IMR-90 (cell line): ENCODE results near the gene DMAC1. TPM values are rescaled to one million over a fixed set of nuclear protein-coding genes. Genes with fewer than 3 reads are reported as not detected.

Experiments used
- ATAC-seq: fragments of 200-7000 bp; cut with Tn5 transposase; 2 replicates; pipeline ENCODE4 v1.9.1; 2020; ENCODE audit warnings: low read depth, mild to moderate bottlenecking, moderate library complexity
- BruUV-seq: library from RNA; stranded (reverse); fragments of 400-500 nt; replicated peaks from 2 replicates; lab custom pipeline; 2021; lab: Mats Ljungman, UMichigan
- CTCF ChIA-PET: fragments of 300-600 bp; formaldehyde crosslinking; extraction: SDS; loops from one replicate; lab custom pipeline; 2021; ENCODE audit warnings: antibody characterized with exemption; lab: Yijun Ruan, JAX
- POLR2A ChIA-PET: fragments of 300-600 bp; sonication (Branson Sonifier 250); formaldehyde crosslinking; loops from one replicate; lab custom pipeline; 2022; ENCODE audit warnings: antibody characterized with exemption; ENCODE audit not compliant: unreplicated experiment; lab: Charles Lee
- DNase-seq: peaks from one replicate; pipeline ENCODE4 v3.0.0; 2013
- H2AFZ ChIP-seq: replicated peaks from 2 replicates; pipeline ENCODE3; 2013; ENCODE audit warnings: low read length, mild to moderate bottlenecking; ENCODE audit not compliant: poor library complexity
- H2AK5ac ChIP-seq: 2 replicates; pipeline ENCODE4 v1.6.1; 2013; ENCODE audit warnings: low read depth, low read length, inconsistent platforms
- H2AK9ac ChIP-seq: replicated peaks from 2 replicates; pipeline ENCODE3; 2013; ENCODE audit warnings: mild to moderate bottlenecking, low read depth, low read length, moderate library complexity; ENCODE audit not compliant: poor library complexity
- H2BK120ac ChIP-seq: 2 replicates; pipeline ENCODE4 v1.6.1; 2013; ENCODE audit warnings: low read depth, low read length, inconsistent platforms
- H2BK15ac ChIP-seq: 3 replicates; pipeline ENCODE4 v1.6.1; 2013; ENCODE audit warnings: low read depth, low read length, inconsistent platforms
- H2BK20ac ChIP-seq: 2 replicates; pipeline ENCODE4 v1.6.1; 2013; ENCODE audit warnings: low read depth, mild to moderate bottlenecking, inconsistent platforms, low read length, moderate library complexity
- H2BK5ac ChIP-seq: 2 replicates; pipeline ENCODE4 v1.6.1; 2013; ENCODE audit warnings: mild to moderate bottlenecking, low read depth, low read length, inconsistent platforms; ENCODE audit not compliant: poor library complexity, severe bottlenecking
- H3K14ac ChIP-seq: replicated peaks from 2 replicates; pipeline ENCODE4 v1.6.1; 2013; ENCODE audit warnings: low read depth, low read length, inconsistent platforms
- H3K18ac ChIP-seq: 2 replicates; pipeline ENCODE4 v1.6.1; 2013; ENCODE audit warnings: low read depth, low read length, control low read depth
- H3K23ac ChIP-seq: 2 replicates; pipeline ENCODE4 v1.6.1; 2013; ENCODE audit warnings: low read depth, low read length, inconsistent platforms
- H3K27ac ChIP-seq: 2 replicates; pipeline ENCODE4 v1.5.1; 2013; ENCODE audit warnings: mild to moderate bottlenecking, control low read depth, low read length; ENCODE audit not compliant: insufficient read depth
- H3K27me3 ChIP-seq: 2 replicates; pipeline ENCODE4 v1.6.1; 2013; ENCODE audit warnings: low read length; ENCODE audit not compliant: control insufficient read depth, insufficient read depth
- H3K36me3 ChIP-seq: 2 replicates; pipeline ENCODE4 v1.6.1; 2013; ENCODE audit warnings: low read length, mixed read lengths; ENCODE audit not compliant: control insufficient read depth, insufficient read depth
- H3K4ac ChIP-seq: 2 replicates; pipeline ENCODE4 v1.6.1; 2013; ENCODE audit warnings: low read depth, low read length, inconsistent platforms
- H3K4me1 ChIP-seq: 2 replicates; pipeline ENCODE4 v1.6.1; 2013; ENCODE audit warnings: low read length, mixed read lengths; ENCODE audit not compliant: control insufficient read depth, insufficient read depth
- H3K4me2 ChIP-seq: 2 replicates; pipeline ENCODE4 v1.6.1; 2013; ENCODE audit warnings: low read depth, mild to moderate bottlenecking, control low read depth, low read length, moderate library complexity
- H3K4me3 ChIP-seq: 2 replicates; pipeline ENCODE4 v1.5.1; 2013; ENCODE audit warnings: low read depth, mild to moderate bottlenecking, control low read depth, low read length, moderate library complexity; ENCODE audit not compliant: insufficient read depth
- H3K56ac ChIP-seq: 2 replicates; pipeline ENCODE4 v1.6.1; 2013; ENCODE audit warnings: low read length, inconsistent platforms; ENCODE audit not compliant: insufficient read depth; ENCODE audit errors: extremely low read depth
- H3K79me1 ChIP-seq, 2 experiments: 2 replicates each; pipeline ENCODE4 v1.6.1; 2013; ENCODE audit warnings: low read length in 2 of 2, inconsistent platforms in 1 of 2, low read depth in 1 of 2
- H3K9ac ChIP-seq: 2 replicates; pipeline ENCODE4 v1.6.1; 2013; ENCODE audit warnings: low read depth, low read length, control low read depth
- H3K9me1 ChIP-seq: 2 replicates; pipeline ENCODE4 v1.6.1; 2013; ENCODE audit warnings: low read length, inconsistent platforms; ENCODE audit not compliant: insufficient read depth
- H3K9me3 ChIP-seq: 2 replicates; pipeline ENCODE4 v1.6.1; 2013; ENCODE audit warnings: low read length; ENCODE audit not compliant: control insufficient read depth, insufficient read depth
- H4K20me1 ChIP-seq: 2 replicates; pipeline ENCODE4 v1.6.1; 2013; ENCODE audit warnings: low read length, inconsistent platforms; ENCODE audit not compliant: insufficient read depth
- H4K5ac ChIP-seq: 2 replicates; pipeline ENCODE4 v1.6.1; 2013; ENCODE audit warnings: mild to moderate bottlenecking, low read depth, low read length, control low read depth
- H4K8ac ChIP-seq, 2 experiments: 2 replicates each; pipeline ENCODE4 v1.6.1; 2013; ENCODE audit warnings: low read depth in 2 of 2, low read length in 2 of 2, control low read depth in 1 of 2, inconsistent platforms in 1 of 2
- H4K91ac ChIP-seq: 2 replicates; pipeline ENCODE4 v1.6.1; 2013; ENCODE audit warnings: low read depth, low read length, inconsistent platforms; ENCODE audit not compliant: insufficient read depth
- CHD1 ChIP-seq: IDR thresholded peaks from 2 replicates; pipeline ENCODE4 v1.6.1; 2012; ENCODE audit warnings: low read depth, low read length, improper control_type of control experiment
- CTCF ChIP-seq: conservative IDR thresholded peaks from 2 replicates; pipeline ENCODE4 v1.5.1; 2012; ENCODE audit warnings: mild to moderate bottlenecking, low read depth, low read length, improper control_type of control experiment
- FOS ChIP-seq: fragments of 150-350 bp; IDR thresholded peaks from 2 replicates; pipeline ENCODE4 v1.6.1; 2016; ENCODE audit warnings: low read depth, low read length
- MAFK ChIP-seq: IDR thresholded peaks from 2 replicates; pipeline ENCODE4 v1.6.1; 2012; ENCODE audit warnings: low read depth, low read length, improper control_type of control experiment
- MXI1 ChIP-seq: IDR thresholded peaks from 2 replicates; pipeline ENCODE4 v1.6.1; 2012; ENCODE audit warnings: low read depth, mild to moderate bottlenecking, low read length, moderate library complexity, borderline replicate concordance
- NFE2L2 ChIP-seq: fragments of 150-350 bp; IDR thresholded peaks from 2 replicates; pipeline ENCODE4 v1.6.1; 2016; ENCODE audit warnings: low read depth, mild to moderate bottlenecking, low read length
- RCOR1 ChIP-seq: IDR thresholded peaks from 2 replicates; pipeline ENCODE4 v1.6.1; 2012; ENCODE audit warnings: mild to moderate bottlenecking, low read length, improper control_type of control experiment; ENCODE audit not compliant: insufficient replicate concordance
- RFX5 ChIP-seq: IDR thresholded peaks from 2 replicates; pipeline ENCODE4 v1.8.0; 2012; ENCODE audit warnings: low read depth, mild to moderate bottlenecking, low read length, moderate library complexity
- SMC3 ChIP-seq: fragments of 150-350 bp; IDR thresholded peaks from 2 replicates; pipeline ENCODE4 v1.6.1; 2016; ENCODE audit warnings: low read depth, mild to moderate bottlenecking, antibody characterized with exemption, low read length, moderate library complexity
- WGBS, 2 experiments: methylation state at CpG; one replicate each; pipeline versions ENCODE4 v1.1.5 to v1.1.7; 2013; ENCODE audit warnings: missing lambda C conversion rate in 2 of 2; ENCODE audit not compliant: insufficient read length in 1 of 2; ENCODE audit errors: extremely low coverage in 2 of 2; 5-methylcytosine and 5-hydroxymethylcytosine counted together
- dilution Hi-C: fragments of 300-500 bp; cut with HindIII; formaldehyde crosslinking; loops from one replicate; pipeline ENCODE4 v1.14.3; 2018; ENCODE audit warnings: low sequenced_read_pairs; ENCODE audit not compliant: unreplicated experiment
- in situ Hi-C: fragments of 300-500 bp; cut with MboI; formaldehyde crosslinking; loops from 3 replicates; pipeline ENCODE4 v1.14.3; 2019; ENCODE audit warnings: low sequenced_read_pairs, inconsistent platforms, mixed read lengths
- intact Hi-C: fragments of 100-400 bp; cut with micrococcal nuclease; formaldehyde crosslinking; loops from 2 replicates; pipeline ENCODE4 v1.10.0; 2022
- polyA plus RNA-seq, 3 experiments: library from polyadenylated mRNA; depleted of rRNA; stranded (reverse); fragments of >200 nt; gene quantifications; 2 replicates each; pipeline ENCODE4 v1.2.3, GENCODE V29; 2012; ENCODE audit warnings: low replicate concordance in 1 of 3
- total RNA-seq: library from RNA; depleted of rRNA; stranded (reverse); fragments of >200 nt; gene quantifications from 2 replicates; pipeline ENCODE4 v1.2.3, GENCODE V29; 2012

The DMAC1 gene
- total and polyA plus RNA-seq, 2 of the 4 experiments (the other 2 are of a cell fraction), result 8.1 to 14.5 TPM

DNA sequence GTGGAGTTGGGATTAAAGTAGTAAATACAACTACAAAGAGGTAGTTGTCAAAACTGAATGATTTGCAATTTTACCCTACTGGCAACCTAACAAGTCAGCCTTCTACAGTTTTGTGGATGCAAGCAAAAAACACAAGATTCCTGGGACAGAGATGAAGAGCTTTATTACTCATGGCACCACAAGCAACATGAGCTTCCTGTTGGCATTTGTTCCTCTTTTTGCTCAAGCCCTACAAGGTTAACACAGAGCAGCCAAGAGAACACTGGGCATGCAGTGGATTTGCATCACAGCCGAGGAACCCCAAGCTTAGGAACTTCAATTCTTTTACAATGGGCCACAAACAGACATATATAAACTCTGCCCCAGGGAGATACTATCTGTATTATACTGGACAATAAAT, 28.8 kb upstream of the DMAC1 start:
- Histone ChIP-seq H3K4me2 (no peak overlapping the region), H3K36me3 (no peaks in the 10 kb centered on the region), H3K56ac (no peak overlapping the region), H2AK9ac (no peak overlapping the region), H3K27me3 (no peaks in the 10 kb centered on the region), H3K4me1 (no peaks in the 10 kb centered on the region), H3K4ac (no peak overlapping the region), H4K5ac (no peak overlapping the region), H3K9me3 (no peaks in the 10 kb centered on the region), H2BK15ac (no peak overlapping the region), H2BK120ac (no peak overlapping the region), H3K27ac (no peak overlapping the region), H3K23ac (no peak overlapping the region), H2BK5ac (no peak overlapping the region), H2BK20ac (no peak overlapping the region), H3K14ac (no peak overlapping the region), H4K91ac (no peak overlapping the region), H3K9ac (no peak overlapping the region), H2AK5ac (no peak overlapping the region), H3K9me1 (no peaks in the 10 kb centered on the region), H3K18ac (no peak overlapping the region), H3K79me1 (no peaks in the 10 kb centered on the region), H2AFZ (no peak overlapping the region), H4K8ac (no peak overlapping the region), H4K20me1 (no peaks in the 10 kb centered on the region), H3K4me3 (no peak overlapping the region)
- dilution Hi-C loops, result no loop called here
- in situ Hi-C loops, result no loop called here
- no CpG with 5 or more reads among the region's 1 CpG for WGBS, 2 experiments
- DNase-seq (no peak), ATAC-seq (no peak)
- TF ChIP-seq FOS (no peak), MXI1 (no peak), SMC3 (no peak), RFX5 (no peak), NFE2L2 (no peak), CHD1 (no peak), MAFK (no peak), CTCF (no peak), RCOR1 (no peak)
- CTCF ChIA-PET, result no interaction called here
- intact Hi-C loops, result no loop called here
- POLR2A ChIA-PET, result no interaction called here
- BruUV-seq, result no TSS peak
